GM18520 (cell line): ENCODE data around the gene CYB5A.
"Not testable (repeated sequence)": the region's sequence is repeated elsewhere in the genome, so short reads cannot be mapped to it uniquely, and the experiment has no call there.

Source experiments
- ATAC-seq: cut with Tn5 transposase; IDR thresholded peaks from one replicate; pipeline ENCODE4 v1.9.1; 2021; ENCODE audit not compliant: unreplicated experiment

Gene CYB5A, protein sequence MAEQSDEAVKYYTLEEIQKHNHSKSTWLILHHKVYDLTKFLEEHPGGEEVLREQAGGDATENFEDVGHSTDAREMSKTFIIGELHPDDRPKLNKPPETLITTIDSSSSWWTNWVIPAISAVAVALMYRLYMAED

DNA sequence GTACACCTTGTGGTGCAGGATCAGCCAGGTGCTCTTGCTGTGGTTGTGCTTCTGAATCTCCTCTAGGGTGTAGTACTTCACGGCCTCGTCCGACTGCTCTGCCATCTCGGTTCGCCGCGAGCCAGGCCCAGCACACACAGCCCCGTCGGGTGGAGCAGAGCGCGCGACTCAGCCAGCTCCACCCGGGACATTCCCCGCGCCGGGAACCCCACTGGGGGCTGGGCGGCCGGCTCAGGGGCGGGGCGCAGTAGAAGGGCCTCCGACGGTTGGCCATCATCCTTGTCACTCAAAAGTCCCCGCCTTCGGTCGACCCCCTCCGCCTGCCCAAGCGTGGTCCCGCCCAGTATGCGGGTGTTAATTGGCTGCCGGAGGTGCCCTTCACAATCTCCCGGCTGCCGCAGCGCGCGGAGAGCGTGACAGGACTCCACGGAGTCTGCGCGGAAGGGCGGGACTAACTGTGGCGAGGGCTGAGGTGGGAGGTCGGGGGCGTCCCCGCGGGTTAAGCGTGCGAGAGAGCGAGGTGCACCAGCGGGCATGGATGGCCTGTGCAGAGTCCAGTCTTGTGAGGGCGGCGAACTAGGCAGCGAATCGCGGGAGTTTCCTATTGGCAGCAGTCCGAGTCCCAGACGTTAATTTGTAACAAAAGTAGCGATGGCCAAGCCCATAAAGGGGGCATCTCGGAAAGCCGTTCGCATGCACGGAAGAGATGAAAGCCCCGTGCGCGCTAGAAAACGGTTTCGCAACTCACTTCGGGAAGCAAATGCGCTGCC is at the start of gene CYB5A:
CYB5A (minus strand) TSS at position 193 of the 770 bp plus-strand sequence; CDS start at position 105, 88 bp downstream.
- ATAC-seq, result peak; percentile 99

DNA sequence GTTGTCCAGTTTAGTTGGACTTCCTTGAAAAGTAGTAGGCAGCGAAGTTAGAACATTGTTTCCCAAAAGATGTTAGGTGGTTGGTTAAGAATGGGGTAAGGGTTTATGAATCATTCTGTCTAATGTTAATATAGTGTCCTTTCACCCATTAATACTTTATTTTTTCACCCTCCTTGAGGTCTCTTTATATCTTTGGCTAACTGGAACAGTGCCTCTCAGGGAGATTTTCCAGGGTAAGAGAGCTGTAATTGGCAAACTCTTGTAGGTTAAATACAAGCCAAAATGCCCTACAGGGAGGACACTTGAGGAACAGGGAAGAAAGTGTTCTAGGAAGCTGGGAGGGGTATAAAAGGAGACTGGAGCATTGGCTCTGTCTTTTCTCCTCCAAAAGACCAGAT is 46.1 kb upstream of the CYB5A start:
- no peak for ATAC-seq

- no peak for ATAC-seq
Observed at GRCh38 chr18:74337155-74337911, 45.6 kb upstream of the CYB5A start.

- ATAC-seq, result no peak
Observed at GRCh38 chr18:74336656-74337055, 44.9 kb upstream of the CYB5A start.

DNA sequence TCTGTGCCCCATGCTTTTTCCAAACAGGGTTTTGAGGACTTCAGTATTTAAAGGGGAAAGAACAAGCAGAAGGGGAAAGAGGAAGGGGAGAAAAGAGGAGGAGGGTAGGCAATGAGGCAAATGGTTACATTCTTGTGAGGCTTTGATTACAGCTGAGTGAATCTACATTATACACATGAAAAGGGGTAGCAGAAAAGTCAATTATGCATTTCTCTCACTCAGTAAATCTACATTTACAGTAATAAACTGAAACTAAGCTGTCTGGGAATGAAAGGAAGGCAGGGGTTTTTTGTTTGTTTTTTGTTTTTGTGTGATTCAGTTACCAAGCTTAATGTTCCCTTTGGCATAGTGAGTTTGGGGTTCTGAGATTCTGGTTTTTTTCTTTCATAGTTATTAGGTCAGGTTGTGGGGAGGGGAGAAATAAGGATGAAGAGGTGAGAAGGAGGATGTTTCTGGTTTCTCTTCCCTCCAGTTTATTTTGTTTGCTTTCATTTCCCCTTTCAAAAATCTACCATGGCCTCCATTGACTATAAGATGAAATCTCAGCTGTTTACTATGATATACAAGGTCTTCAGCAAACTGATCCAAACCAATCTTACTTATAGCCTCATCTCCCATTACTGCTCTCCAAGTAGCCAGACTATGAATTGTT is 42.6 kb upstream of the CYB5A start:
- ATAC-seq, result no peak

- ATAC-seq, result no peak
Observed at GRCh38 chr18:74333091-74333490, 41.3 kb upstream of the CYB5A start.

DNA sequence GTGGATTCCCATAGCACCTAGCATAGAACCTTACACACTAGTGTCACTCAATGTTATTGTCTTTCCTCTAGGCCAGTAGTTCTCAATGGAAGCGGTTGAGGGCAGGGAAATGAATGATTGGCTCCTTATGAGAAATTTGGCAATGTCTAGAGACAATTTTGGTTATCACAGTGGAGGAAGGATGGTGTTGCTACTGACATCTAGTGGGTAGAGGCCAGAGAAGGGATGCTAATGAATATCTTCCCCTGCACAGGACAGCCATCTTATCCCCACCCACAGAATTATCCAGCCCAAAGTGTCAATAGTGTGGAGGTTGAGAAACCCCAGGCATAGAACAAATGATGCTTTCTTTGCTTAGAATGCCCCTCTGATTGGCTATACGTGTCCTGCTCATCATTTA is 39.6 kb upstream of the CYB5A start:
- no peak for ATAC-seq

GRCh38 chr18:74329688-74330205 is 38.0 kb upstream of the CYB5A start:
- ATAC-seq, result no peak

DNA sequence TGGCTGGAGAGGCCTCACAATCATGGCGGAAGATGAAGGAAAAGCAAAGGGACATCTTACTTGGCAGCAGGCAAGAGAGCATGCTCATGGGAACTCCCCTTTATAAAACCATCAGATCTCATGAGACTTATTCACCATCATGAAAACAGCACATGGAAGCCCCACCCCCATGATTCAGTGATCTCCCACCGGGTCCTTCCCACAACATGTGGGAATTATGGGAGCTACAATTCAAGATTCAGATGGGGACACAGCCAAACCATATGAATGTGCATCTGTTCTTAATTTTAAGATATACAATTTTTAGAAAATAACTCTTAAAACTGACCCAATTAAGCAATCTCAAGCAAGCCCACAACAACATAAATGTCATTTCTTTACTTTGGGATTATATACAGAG is 36.4 kb upstream of the CYB5A start:
- no peak for ATAC-seq

DNA sequence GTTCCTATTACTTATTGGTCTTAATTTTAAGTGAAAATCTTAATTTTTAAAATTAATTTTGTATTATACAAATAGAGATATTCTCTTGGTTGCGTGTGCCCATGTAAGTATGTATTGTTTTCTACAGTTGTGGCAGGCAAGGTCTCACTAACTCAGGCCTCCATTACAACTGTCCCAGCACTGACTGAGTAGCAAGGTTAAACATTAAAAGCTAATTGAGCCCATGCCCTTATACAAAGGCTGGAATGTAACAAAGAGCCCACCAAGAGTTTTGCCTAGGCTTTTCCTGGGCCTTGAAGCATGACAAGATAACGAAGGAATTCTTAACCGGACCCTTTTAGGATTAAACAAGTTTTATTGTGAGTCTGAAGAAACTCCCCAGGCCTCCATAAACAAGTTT is 35.0 kb upstream of the CYB5A start:
- not testable (repeated sequence) for ATAC-seq

DNA sequence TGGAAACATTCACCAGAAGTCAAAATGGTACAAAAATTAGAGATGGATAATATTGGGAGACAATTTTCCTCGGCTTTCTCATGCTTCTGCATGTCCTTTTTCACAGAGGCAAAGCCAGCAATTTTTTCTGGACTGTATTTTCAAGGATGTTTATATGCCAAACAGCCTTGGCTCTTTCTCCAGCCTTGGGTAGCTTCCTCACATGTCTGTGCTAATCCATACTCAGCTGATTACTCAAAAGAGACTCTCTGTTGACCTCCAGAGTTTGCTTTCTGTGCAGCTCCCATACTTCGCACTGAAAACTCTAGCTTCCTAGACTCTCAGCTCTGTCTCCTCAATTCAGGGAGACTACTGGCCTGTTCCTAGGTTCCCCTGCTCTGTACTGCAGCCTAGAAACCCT is 34.5 kb upstream of the CYB5A start:
- ATAC-seq, result no peak

GRCh38 chr18:74316257-74317170 is 24.8 kb upstream of the CYB5A start:
- no peak for ATAC-seq

DNA sequence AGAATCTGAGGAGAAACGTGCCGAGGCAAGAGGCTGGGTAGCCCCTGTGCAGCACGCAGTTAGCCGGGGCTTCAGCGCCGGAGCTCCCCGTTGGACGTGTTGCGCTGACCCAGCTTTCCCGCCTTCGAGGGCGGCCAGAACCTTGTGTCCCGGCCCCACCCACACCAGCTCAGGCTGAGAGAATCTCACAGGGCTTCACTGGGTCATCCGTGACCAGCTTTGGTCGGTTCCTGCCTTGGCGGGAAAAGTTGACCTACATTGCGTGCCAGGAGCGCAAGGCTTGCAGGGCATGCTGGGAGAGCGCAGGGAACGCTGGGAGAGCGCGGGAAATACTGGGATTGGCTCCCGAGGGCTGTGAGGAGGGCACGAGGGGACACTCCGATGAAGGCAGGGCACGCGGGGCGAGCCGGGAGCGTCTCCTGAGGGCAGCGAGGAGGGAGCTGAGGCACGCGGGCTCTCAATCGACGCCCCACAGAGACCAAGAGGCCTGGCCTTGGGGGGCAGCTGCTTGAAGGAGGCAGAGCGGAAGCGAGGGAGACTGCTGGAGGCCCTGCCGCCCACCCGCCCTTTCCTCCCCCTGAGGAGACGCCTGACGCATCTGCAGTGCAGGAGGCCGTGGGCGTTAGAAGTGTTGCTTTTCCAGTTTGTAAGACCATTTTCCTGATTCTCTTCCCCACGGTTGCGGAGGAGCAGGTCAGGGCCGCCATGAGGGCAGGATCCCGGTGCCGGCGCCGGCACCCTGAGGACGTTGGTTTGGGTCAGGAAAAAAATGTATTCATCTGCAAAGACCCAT is 23.9 kb upstream of the CYB5A start, which contains the start of gene C18orf63:
C18orf63 (plus strand) TSS at position 376 of the 793 bp plus-strand sequence. CDS start 2,027 bp downstream, outside the sequence.
- ATAC-seq, result no peak

GRCh38 chr18:74314759-74315463 is 23.1 kb upstream of the CYB5A start:
- no peak for ATAC-seq

DNA sequence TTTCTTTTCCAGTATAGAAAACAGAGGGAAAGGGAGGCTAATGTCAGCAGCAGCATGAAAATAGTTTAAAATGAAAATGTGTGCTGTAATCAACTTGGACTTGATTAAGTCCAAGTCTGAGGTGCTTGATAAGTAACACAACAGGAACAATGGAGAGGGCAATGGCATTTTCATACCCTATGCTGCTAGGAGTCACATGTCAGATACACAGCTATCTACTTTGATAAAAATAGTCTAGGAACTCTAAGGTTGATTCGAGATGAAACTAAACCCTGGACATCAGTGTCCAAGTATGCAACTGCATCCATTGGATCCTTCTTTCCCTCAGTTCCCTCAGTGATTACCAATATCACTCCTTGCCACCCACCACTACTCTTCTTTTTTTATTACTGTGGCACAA is 19.2 kb upstream of the CYB5A start:
- ATAC-seq, result no peak

- no peak for ATAC-seq
Observed at GRCh38 chr18:74310411-74310810, 18.6 kb upstream of the CYB5A start.

DNA sequence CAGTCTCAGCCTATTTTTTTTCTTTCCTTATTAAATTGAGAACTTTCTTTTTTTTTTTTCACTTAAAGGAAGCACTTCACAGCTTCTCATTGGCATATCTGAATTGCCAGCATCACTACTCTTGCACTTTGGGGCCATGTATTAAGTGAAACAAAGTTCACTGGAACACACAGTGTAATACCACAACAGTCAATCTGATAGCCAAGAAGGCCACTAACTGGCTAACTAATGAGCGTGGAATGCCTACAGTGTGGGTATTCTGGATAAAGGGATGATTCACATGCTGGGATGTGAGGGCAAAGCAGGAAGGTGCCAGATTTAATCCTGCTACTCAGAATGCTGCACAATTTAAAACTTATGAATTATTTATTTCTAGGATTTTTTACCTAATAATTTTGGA is 12.2 kb upstream of the CYB5A start:
- no peak for ATAC-seq

DNA sequence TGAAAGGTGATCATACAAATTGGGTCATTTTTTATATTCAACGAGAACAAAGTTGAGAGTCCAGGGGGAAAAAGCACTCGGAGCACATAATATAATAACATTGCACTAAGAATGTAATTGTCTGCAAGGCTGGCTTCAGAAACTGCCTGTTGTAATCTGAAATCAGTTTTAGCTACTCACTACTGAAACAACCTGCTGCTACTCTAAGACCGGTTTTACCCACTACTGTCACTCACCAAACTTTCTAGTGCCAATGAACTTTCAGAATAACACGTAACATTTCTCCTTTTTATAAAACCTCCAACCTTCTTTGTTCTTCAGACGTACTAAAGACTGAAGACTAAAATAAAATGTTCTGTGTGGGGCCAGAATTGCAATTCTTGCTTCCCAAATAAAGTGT is 11.5 kb upstream of the CYB5A start:
- ATAC-seq, result no peak

- no peak for ATAC-seq
Observed at GRCh38 chr18:74299746-74300145, 8.0 kb upstream of the CYB5A start.
